ENCODE results near the gene ZNF618.

Gene ZNF618

GRCh38 chr9:113993838-113994540, 117.9 kb downstream of the ZNF618 start:
- DNase-seq (no peak), ATAC-seq (ENCODE audit: insufficient read depth, low read depth) (no peak)
- H3K9ac ChIP-seq (ENCODE audit: low read depth, low read length) = no peak overlapping the region
- H3K27me3 ChIP-seq (ENCODE audit: insufficient read depth, low read length, poor library complexity) = no peaks in the 10 kb centered on the region
- no peaks in the 10 kb centered on the region for H3K36me3 ChIP-seq (ENCODE audit: insufficient read depth, low read length)
- no peak overlapping the region for H3K4me2 ChIP-seq (ENCODE audit: insufficient read depth, low read length)
- no peak overlapping the region for H3K4me3 ChIP-seq (ENCODE audit: low read depth in 1 of 2, low read length in 2 of 2)
- no peaks in the 10 kb centered on the region for H3K4me1 ChIP-seq (ENCODE audit: insufficient read depth, low read length)
- TF ChIP-seq CTCF (IDR thresholded peaks at IDR 0.05; ENCODE audit: borderline replicate concordance, extremely low read depth, low read length, poor library complexity, severe bottlenecking) (no peak), EZH2 (IDR thresholded peaks at IDR 0.05; ENCODE audit: borderline replicate concordance, low read depth, low read length, severe bottlenecking) (no peak)
- no peaks in the 10 kb centered on the region for H4K20me1 ChIP-seq (ENCODE audit: insufficient read depth, low read length)
- H3K9me3 ChIP-seq (ENCODE audit: insufficient read depth, low read length, severe bottlenecking) = no peaks in the 10 kb centered on the region
- no peak overlapping the region for H3K27ac ChIP-seq (ENCODE audit: low read length)
- no peak overlapping the region for H2AFZ ChIP-seq (ENCODE audit: low read depth, low read length)
- H3K79me2 ChIP-seq (ENCODE audit: insufficient read depth, low read length) = no peaks in the 10 kb centered on the region

- DNase-seq (no peak), ATAC-seq (ENCODE audit: insufficient read depth, low read depth) (no peak)
- Histone ChIP-seq H3K27me3 (ENCODE audit: insufficient read depth, low read length, poor library complexity) (no peaks in the 10 kb centered on the region), H2AFZ (ENCODE audit: low read depth, low read length) (no peak overlapping the region), H3K4me3 (ENCODE audit: low read depth in 1 of 2, low read length in 2 of 2) (no peak overlapping the region), H3K4me2 (ENCODE audit: insufficient read depth, low read length) (no peak overlapping the region), H3K9ac (ENCODE audit: low read depth, low read length) (no peak overlapping the region), H3K4me1 (ENCODE audit: insufficient read depth, low read length) (no peaks in the 10 kb centered on the region), H3K36me3 (ENCODE audit: insufficient read depth, low read length) (no peaks in the 10 kb centered on the region), H3K9me3 (ENCODE audit: insufficient read depth, low read length, severe bottlenecking) (no peaks in the 10 kb centered on the region), H3K79me2 (ENCODE audit: insufficient read depth, low read length) (no peaks in the 10 kb centered on the region), H3K27ac (ENCODE audit: low read length) (no peak overlapping the region), H4K20me1 (ENCODE audit: insufficient read depth, low read length) (no peaks in the 10 kb centered on the region)
- TF ChIP-seq EZH2 (IDR thresholded peaks at IDR 0.05; ENCODE audit: borderline replicate concordance, low read depth, low read length, severe bottlenecking) (no peak), CTCF (IDR thresholded peaks at IDR 0.05; ENCODE audit: borderline replicate concordance, extremely low read depth, low read length, poor library complexity, severe bottlenecking) (no peak)
These were observed 119.3 kb downstream of the ZNF618 start for GRCh38 chr9:113995401-113995800.

GRCh38 chr9:113995963-113996362, 119.9 kb downstream of the ZNF618 start:
- no peaks in the 10 kb centered on the region for H3K4me1 ChIP-seq (ENCODE audit: insufficient read depth, low read length)
- no peak overlapping the region for H3K4me2 ChIP-seq (ENCODE audit: insufficient read depth, low read length)
- no peaks in the 10 kb centered on the region for H4K20me1 ChIP-seq (ENCODE audit: insufficient read depth, low read length)
- no peak overlapping the region for H3K9ac ChIP-seq (ENCODE audit: low read depth, low read length)
- no peak for TF ChIP-seq CTCF (IDR thresholded peaks at IDR 0.05; ENCODE audit: borderline replicate concordance, extremely low read depth, low read length, poor library complexity, severe bottlenecking)
- no peak for TF ChIP-seq EZH2 (IDR thresholded peaks at IDR 0.05; ENCODE audit: borderline replicate concordance, low read depth, low read length, severe bottlenecking)
- no peaks in the 10 kb centered on the region for H3K9me3 ChIP-seq (ENCODE audit: insufficient read depth, low read length, severe bottlenecking)
- DNase-seq = no peak
- no peak for ATAC-seq (ENCODE audit: insufficient read depth, low read depth)
- no peaks in the 10 kb centered on the region for H3K27me3 ChIP-seq (ENCODE audit: insufficient read depth, low read length, poor library complexity)
- H3K27ac ChIP-seq (ENCODE audit: low read length) = no peak overlapping the region
- H3K4me3 ChIP-seq (ENCODE audit: low read depth in 1 of 2, low read length in 2 of 2) = no peak overlapping the region
- H2AFZ ChIP-seq (ENCODE audit: low read depth, low read length) = no peak overlapping the region
- no peaks in the 10 kb centered on the region for H3K79me2 ChIP-seq (ENCODE audit: insufficient read depth, low read length)
- H3K36me3 ChIP-seq (ENCODE audit: insufficient read depth, low read length) = no peaks in the 10 kb centered on the region
